ENCODE data around the gene ARHGAP5. TPM values are rescaled to one million over a fixed set of nuclear protein-coding genes. Genes with fewer than 3 reads are reported as not detected.

ARHGAP5 gene
- total and polyA plus RNA-seq, 9 of the 15 experiments (the other 6 are each of a cell fraction or from before 2014, with no cell fraction given), result 3.1 to 21.8 (median 12.1) TPM

- TF ChIP-seq ZBTB12 (CRISPR knock-in tag; IDR thresholded peaks at IDR 0.05) (no peak), SMC3 (conservative IDR thresholded peaks at IDR 0.05; ENCODE audit: insufficient read depth, low read depth, low read length) (no peak), MBD2 (IDR thresholded peaks at IDR 0.05; ENCODE audit: borderline replicate concordance, low read depth) (no peak), ATF1 (CRISPR knock-in tag; IDR thresholded peaks at IDR 0.05) (no peak), ATF1 (tag; IDR thresholded peaks at IDR 0.05) (0 out of 2 replicates have a peak, but pooled peaks have one; percentile 24), NELFE (IDR thresholded peaks at IDR 0.05; ENCODE audit: insufficient read depth, insufficient read length) (no peak), SMARCB1 (IDR thresholded peaks at IDR 0.05; ENCODE audit: insufficient read length, low read depth) (no peak), DDX20 (tag; IDR thresholded peaks at IDR 0.05; ENCODE audit: low read depth) (no peak), ZEB2 (IDR thresholded peaks at IDR 0.05) (no peak), CTBP1 (IDR thresholded peaks at IDR 0.05; ENCODE audit: borderline replicate concordance) (0 out of 2 replicates have a peak, but pooled peaks have one; percentile 23), KLF6 (CRISPR knock-in tag; IDR thresholded peaks at IDR 0.05; ENCODE audit: borderline replicate concordance) (no peak), ZNF431 (CRISPR knock-in tag; IDR thresholded peaks at IDR 0.05) (no peak), MYC (IDR thresholded peaks at IDR 0.05; ENCODE audit: low read depth, low read length) (no peak; the same call in 1 of the 2 replicates), MYC (CRISPR knock-in tag; IDR thresholded peaks at IDR 0.05; ENCODE audit: borderline replicate concordance, low read depth) (no peak), RBM17 (IDR thresholded peaks at IDR 0.05; ENCODE audit: borderline replicate concordance, low read depth, low read length) (no peak), FOXJ2 (tag; IDR thresholded peaks at IDR 0.05) (no peak), CCAR2 (IDR thresholded peaks at IDR 0.05; ENCODE audit: low read depth, low read length) (no peak), ZNF780A (CRISPR knock-in tag; IDR thresholded peaks at IDR 0.05) (no peak), CHAMP1 (IDR thresholded peaks at IDR 0.05) (no peak), MECOM (CRISPR knock-in tag; IDR thresholded peaks at IDR 0.05) (no peak), ZNF212 (CRISPR knock-in tag; IDR thresholded peaks at IDR 0.05) (no peak), GTF2E2 (tag; IDR thresholded peaks at IDR 0.05) (no peak), GABPB2 (CRISPR knock-in tag; conservative IDR thresholded peaks at IDR 0.05) (no peak), TEAD2 (tag; IDR thresholded peaks at IDR 0.05) (no peak)
- TF ChIP-seq, protein P1, sequence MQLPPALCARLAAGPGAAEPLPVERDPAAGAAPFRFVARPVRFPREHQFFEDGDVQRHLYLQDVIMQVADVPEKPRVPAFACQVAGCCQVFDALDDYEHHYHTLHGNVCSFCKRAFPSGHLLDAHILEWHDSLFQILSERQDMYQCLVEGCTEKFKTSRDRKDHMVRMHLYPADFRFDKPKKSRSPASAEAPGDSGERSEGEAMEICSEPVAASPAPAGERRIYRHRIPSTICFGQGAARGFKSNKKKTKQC (CRISPR knock-in tag; IDR thresholded peaks at IDR 0.05), result no peak
- TF ChIP-seq, protein P2, sequence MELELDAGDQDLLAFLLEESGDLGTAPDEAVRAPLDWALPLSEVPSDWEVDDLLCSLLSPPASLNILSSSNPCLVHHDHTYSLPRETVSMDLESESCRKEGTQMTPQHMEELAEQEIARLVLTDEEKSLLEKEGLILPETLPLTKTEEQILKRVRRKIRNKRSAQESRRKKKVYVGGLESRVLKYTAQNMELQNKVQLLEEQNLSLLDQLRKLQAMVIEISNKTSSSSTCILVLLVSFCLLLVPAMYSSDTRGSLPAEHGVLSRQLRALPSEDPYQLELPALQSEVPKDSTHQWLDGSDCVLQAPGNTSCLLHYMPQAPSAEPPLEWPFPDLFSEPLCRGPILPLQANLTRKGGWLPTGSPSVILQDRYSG (tag; conservative IDR thresholded peaks at IDR 0.05; ENCODE audit: low read depth), result no peak
These were observed 625 bp upstream of the ARHGAP5 start (continued) for GRCh38 chr14:32076278-32077080.

Data from K562 (cell line).